ENCODE data around the gene PRODH2.

- TF ChIP-seq CTCF (IDR thresholded peaks at IDR 0.05; ENCODE audit: low read depth, low read length, missing input control) (no peak), REST (IDR thresholded peaks at IDR 0.05) (no peak), YY1 (IDR thresholded peaks at IDR 0.05) (no peak), JUND (IDR thresholded peaks at IDR 0.05) (no peak), GABPA (IDR thresholded peaks at IDR 0.05 in 1 of 2, conservative IDR thresholded peaks at IDR 0.05 in 1 of 2) (no peak), EGR1 (IDR thresholded peaks at IDR 0.05; ENCODE audit: low read depth in 2 of 2) (no peak), ZBTB33 (IDR thresholded peaks at IDR 0.05) (no peak), SP1 (IDR thresholded peaks at IDR 0.05) (no peak), MAX (IDR thresholded peaks at IDR 0.05) (no peak), HNF4A (conservative IDR thresholded peaks at IDR 0.05) (no peak)
These were observed 56.0 kb downstream of the PRODH2 start, which contains the start of gene HSPB6 for GRCh38 chr19:35756377-35757230.
